ENCODE measurements around the gene P2RY14. TPM values are rescaled to one million over a fixed set of nuclear protein-coding genes. Genes with fewer than 3 reads are reported as not detected.

Gene P2RY14
- total and polyA plus RNA-seq, 10 of the 15 experiments (the other 5 are each of a cell fraction or from before 2014, with no cell fraction given) = 0.06 to 0.37 (median 0.28) TPM; not detected in 7

DNA sequence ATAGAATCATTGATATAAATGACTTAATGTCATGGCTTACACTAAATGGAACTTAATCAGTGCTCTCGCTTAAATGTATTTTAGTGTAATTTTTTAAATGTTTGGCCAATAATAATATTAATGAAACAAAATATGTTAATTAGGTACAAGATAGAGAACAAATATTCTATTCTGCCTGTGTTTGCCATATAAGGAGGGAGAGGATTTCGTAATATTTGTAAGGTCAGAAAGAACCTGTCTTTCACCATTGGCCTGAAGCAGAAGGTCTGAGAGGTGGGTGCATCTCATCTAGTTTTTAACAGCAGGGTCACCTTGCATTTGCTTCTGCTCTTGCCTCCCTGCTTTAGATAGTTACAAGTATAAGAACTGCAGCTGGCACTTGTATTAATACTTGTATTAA, 35.8 kb upstream of the P2RY14 start:
- Histone ChIP-seq H3K79me2 (ENCODE audit: control insufficient read depth, insufficient read depth, low read length) (no peaks in the 10 kb centered on the region), H3K4me2 (ENCODE audit: control insufficient read depth, insufficient read depth) (no peak overlapping the region), H3K9me3 (replicated peaks; ENCODE audit: control insufficient read depth, insufficient read depth, low read length) (no peaks in the 10 kb centered on the region), H3K27me3 (replicated peaks in 1 of 2; ENCODE audit: control insufficient read depth in 2 of 2, insufficient read depth in 2 of 2, low read length in 1 of 2) (no peaks in the 10 kb centered on the region; a peak in 1 of 4 replicates), H3K9ac (ENCODE audit: control insufficient read depth, insufficient read depth, low read length) (no peak overlapping the region), H4K20me1 (ENCODE audit: control insufficient read depth, insufficient read depth) (no peaks in the 10 kb centered on the region), H2AFZ (ENCODE audit: control insufficient read depth, low read depth, low read length) (no peak overlapping the region), H3K4me1 (ENCODE audit: control insufficient read depth, insufficient read depth, low read length) (no peaks in the 10 kb centered on the region), H3K27ac (ENCODE audit: control insufficient read depth, insufficient read depth) (no peak overlapping the region), H3K36me3 (ENCODE audit: control insufficient read depth in 2 of 2, insufficient read depth in 2 of 2, low read length in 1 of 2) (no peaks in the 10 kb centered on the region), H3K4me3 (no peak overlapping the region)
- intact Hi-C loops (cut with micrococcal nuclease; ENCODE audit: unreplicated experiment) (no loop called here), in situ Hi-C loops (cut with MboI) (no loop called here)
- DNase-seq (ENCODE audit: low read depth, low spot score) = no peak
- ATAC-seq = no peak
- ChIA-PET POLR2A (no interaction called here), SMC1A (ENCODE audit: uncharacterized antibody, unreplicated experiment) (no interaction called here), CTCF (interaction anchor here (2.7 kb wide), 1 partner anchor 13 kb away, joined by 9 read pairs; no protein-coding TSS in a partner anchor), RAD21 (ENCODE audit: unreplicated experiment) (no interaction called here)
- no peak for FAIRE-seq
- 45% methylated on average over 2 of the region's 2 CpGs for WGBS (ENCODE audit: insufficient coverage, insufficient replicate concordance, low lambda C conversion rate, missing lambda C conversion rate)
- no TSS peak for BruUV-seq (replicated peaks)
- TF ChIP-seq MEF2B (IDR thresholded peaks at IDR 0.05; ENCODE audit: partially characterized antibody, poor library complexity, severe bottlenecking) (no peak), SIX5 (IDR thresholded peaks at IDR 0.05; ENCODE audit: low read depth, low read length, severe bottlenecking) (no peak), BCL11A (IDR thresholded peaks at IDR 0.05; ENCODE audit: low read depth, low read length) (no peak), KDM1A (IDR thresholded peaks at IDR 0.05; ENCODE audit: borderline replicate concordance) (no peak), JUND (IDR thresholded peaks at IDR 0.05; ENCODE audit: low read depth, low read length) (no peak), NR2F1 (conservative IDR thresholded peaks at IDR 0.05) (no peak), MXI1 (IDR thresholded peaks at IDR 0.05; ENCODE audit: low read depth, low read length) (no peak), CBFB (IDR thresholded peaks at IDR 0.05; ENCODE audit: low read depth) (no peak), SKIL (IDR thresholded peaks at IDR 0.05; ENCODE audit: low read depth, poor library complexity, severe bottlenecking) (no peak), SUZ12 (IDR thresholded peaks at IDR 0.05; ENCODE audit: unreplicated experiment) (no peak), EP300 (IDR thresholded peaks at IDR 0.05; ENCODE audit: borderline replicate concordance in 1 of 2, control insufficient read depth in 1 of 2, low read depth in 2 of 2, low read length in 2 of 2) (no peak), CBX5 (IDR thresholded peaks at IDR 0.05; ENCODE audit: low read depth) (no peak), DPF2 (IDR thresholded peaks at IDR 0.05) (no peak), NFXL1 (IDR thresholded peaks at IDR 0.05; ENCODE audit: borderline replicate concordance) (no peak)
- TF ChIP-seq, protein P1, sequence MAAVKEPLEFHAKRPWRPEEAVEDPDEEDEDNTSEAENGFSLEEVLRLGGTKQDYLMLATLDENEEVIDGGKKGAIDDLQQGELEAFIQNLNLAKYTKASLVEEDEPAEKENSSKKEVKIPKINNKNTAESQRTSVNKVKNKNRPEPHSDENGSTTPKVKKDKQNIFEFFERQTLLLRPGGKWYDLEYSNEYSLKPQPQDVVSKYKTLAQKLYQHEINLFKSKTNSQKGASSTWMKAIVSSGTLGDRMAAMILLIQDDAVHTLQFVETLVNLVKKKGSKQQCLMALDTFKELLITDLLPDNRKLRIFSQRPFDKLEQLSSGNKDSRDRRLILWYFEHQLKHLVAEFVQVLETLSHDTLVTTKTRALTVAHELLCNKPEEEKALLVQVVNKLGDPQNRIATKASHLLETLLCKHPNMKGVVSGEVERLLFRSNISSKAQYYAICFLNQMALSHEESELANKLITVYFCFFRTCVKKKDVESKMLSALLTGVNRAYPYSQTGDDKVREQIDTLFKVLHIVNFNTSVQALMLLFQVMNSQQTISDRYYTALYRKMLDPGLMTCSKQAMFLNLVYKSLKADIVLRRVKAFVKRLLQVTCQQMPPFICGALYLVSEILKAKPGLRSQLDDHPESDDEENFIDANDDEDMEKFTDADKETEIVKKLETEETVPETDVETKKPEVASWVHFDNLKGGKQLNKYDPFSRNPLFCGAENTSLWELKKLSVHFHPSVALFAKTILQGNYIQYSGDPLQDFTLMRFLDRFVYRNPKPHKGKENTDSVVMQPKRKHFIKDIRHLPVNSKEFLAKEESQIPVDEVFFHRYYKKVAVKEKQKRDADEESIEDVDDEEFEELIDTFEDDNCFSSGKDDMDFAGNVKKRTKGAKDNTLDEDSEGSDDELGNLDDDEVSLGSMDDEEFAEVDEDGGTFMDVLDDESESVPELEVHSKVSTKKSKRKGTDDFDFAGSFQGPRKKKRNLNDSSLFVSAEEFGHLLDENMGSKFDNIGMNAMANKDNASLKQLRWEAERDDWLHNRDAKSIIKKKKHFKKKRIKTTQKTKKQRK (IDR thresholded peaks at IDR 0.05; ENCODE audit: low read depth, low read length) = no peak
- TF ChIP-seq, protein P2, sequence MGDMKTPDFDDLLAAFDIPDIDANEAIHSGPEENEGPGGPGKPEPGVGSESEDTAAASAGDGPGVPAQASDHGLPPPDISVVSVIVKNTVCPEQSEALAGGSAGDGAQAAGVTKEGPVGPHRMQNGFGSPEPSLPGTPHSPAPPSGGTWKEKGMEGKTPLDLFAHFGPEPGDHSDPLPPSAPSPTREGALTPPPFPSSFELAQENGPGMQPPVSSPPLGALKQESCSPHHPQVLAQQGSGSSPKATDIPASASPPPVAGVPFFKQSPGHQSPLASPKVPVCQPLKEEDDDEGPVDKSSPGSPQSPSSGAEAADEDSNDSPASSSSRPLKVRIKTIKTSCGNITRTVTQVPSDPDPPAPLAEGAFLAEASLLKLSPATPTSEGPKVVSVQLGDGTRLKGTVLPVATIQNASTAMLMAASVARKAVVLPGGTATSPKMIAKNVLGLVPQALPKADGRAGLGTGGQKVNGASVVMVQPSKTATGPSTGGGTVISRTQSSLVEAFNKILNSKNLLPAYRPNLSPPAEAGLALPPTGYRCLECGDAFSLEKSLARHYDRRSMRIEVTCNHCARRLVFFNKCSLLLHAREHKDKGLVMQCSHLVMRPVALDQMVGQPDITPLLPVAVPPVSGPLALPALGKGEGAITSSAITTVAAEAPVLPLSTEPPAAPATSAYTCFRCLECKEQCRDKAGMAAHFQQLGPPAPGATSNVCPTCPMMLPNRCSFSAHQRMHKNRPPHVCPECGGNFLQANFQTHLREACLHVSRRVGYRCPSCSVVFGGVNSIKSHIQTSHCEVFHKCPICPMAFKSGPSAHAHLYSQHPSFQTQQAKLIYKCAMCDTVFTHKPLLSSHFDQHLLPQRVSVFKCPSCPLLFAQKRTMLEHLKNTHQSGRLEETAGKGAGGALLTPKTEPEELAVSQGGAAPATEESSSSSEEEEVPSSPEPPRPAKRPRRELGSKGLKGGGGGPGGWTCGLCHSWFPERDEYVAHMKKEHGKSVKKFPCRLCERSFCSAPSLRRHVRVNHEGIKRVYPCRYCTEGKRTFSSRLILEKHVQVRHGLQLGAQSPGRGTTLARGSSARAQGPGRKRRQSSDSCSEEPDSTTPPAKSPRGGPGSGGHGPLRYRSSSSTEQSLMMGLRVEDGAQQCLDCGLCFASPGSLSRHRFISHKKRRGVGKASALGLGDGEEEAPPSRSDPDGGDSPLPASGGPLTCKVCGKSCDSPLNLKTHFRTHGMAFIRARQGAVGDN (IDR thresholded peaks at IDR 0.05) = no peak

Measured in GM12878 (cell line).